ENCODE results near the gene KIRREL3.

DNA sequence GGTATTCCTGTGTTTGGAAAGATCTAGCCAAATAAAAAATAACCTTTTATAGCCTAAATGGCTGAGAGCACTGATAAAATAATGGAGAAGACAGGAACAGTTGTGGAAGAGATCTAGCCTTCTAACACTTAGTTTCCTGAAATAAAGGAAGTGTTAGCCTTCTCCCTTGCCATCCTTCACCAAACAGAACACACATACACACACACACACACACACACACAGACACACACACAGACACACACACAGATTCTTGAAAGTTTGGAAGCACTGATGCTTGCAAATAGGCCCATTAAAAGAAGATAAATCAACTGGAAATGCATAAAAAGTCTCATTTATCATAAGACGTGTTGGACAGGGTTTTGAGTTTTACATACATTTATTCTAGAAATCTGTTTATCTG lies 37.5 kb downstream of the KIRREL3 start:
- TF ChIP-seq POU2F2 (IDR thresholded peaks at IDR 0.05; ENCODE audit: low read depth, low read length) = no peak
- TF ChIP-seq POLR2A (IDR thresholded peaks at IDR 0.05; ENCODE audit: low read depth, low read length) = no peak
- TF ChIP-seq POLR2AphosphoS5 (IDR thresholded peaks at IDR 0.05; ENCODE audit: low read depth, low read length) = no peak
- no peak for TF ChIP-seq TAF1 (IDR thresholded peaks at IDR 0.05; ENCODE audit: low read depth, low read length)
